SK-N-SH (cell line): Measurements from ENCODE around the gene ADAMTSL1.

ENCODE experiments used
- CHD2 ChIP-seq: fragments of 150-350 bp; IDR thresholded peaks from 2 replicates; pipeline ENCODE4 v1.6.1; 2018; ENCODE audit warnings: low read length; ENCODE audit not compliant: partially characterized antibody
- JUND ChIP-seq: IDR thresholded peaks from 2 replicates; pipeline ENCODE4 v1.4.0; 2012
- POLR2AphosphoS5 ChIP-seq: IDR thresholded peaks from 2 replicates; pipeline ENCODE4 v1.6.1; 2012; ENCODE audit warnings: low read depth, low read length
- RAD21 ChIP-seq: IDR thresholded peaks from 2 replicates; pipeline ENCODE4 v1.6.1; 2012; ENCODE audit warnings: mild to moderate bottlenecking, low read length
- RCOR1 ChIP-seq: fragments of 150-350 bp; IDR thresholded peaks from 2 replicates; pipeline ENCODE4 v1.6.1; 2017; ENCODE audit warnings: antibody characterized with exemption, low read length
- TF ChIP-seq, protein P1 (sequence below): IDR thresholded peaks from 2 replicates; pipeline ENCODE4 v1.4.0; 2012; ENCODE audit warnings: low read depth
- TF ChIP-seq, protein P2 (sequence below): fragments of 200-600 bp; sonication (generic); IDR thresholded peaks from 2 replicates; pipeline ENCODE4 v1.6.1; 2017; ENCODE audit warnings: antibody characterized with exemption, mild to moderate bottlenecking, moderate library complexity
- TF ChIP-seq, protein P3 (sequence below): IDR thresholded peaks from 2 replicates; pipeline ENCODE4 v1.4.0; 2012; ENCODE audit warnings: low read depth, borderline replicate concordance
- TF ChIP-seq, protein P4 (sequence below): IDR thresholded peaks from 2 replicates; pipeline ENCODE4 v1.6.1; 2012; ENCODE audit warnings: mild to moderate bottlenecking, low read depth, low read length, moderate library complexity

DNA sequence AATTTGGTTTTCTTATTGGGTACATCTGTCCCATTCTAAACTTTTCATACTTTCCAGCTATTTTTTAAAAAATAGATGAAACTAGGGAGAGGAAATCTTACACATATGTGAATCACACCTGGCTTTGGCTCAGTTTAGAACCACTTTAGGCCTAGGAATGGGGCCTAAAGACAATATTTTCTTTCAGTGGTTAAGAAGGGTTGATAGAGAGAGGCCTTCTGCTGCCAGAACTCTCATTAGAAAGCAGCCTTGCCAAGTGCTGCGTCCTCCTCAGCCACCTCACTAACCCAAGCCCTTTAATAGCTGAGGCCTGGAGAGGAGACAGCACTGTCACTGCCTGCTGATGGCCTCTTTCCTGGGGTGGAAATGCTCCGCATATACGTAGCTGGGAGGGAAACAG lies 391.6 kb downstream of the ADAMTSL1 start:
- TF ChIP-seq, protein P1, sequence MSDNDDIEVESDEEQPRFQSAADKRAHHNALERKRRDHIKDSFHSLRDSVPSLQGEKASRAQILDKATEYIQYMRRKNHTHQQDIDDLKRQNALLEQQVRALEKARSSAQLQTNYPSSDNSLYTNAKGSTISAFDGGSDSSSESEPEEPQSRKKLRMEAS, result no peak
- TF ChIP-seq, protein P2, sequence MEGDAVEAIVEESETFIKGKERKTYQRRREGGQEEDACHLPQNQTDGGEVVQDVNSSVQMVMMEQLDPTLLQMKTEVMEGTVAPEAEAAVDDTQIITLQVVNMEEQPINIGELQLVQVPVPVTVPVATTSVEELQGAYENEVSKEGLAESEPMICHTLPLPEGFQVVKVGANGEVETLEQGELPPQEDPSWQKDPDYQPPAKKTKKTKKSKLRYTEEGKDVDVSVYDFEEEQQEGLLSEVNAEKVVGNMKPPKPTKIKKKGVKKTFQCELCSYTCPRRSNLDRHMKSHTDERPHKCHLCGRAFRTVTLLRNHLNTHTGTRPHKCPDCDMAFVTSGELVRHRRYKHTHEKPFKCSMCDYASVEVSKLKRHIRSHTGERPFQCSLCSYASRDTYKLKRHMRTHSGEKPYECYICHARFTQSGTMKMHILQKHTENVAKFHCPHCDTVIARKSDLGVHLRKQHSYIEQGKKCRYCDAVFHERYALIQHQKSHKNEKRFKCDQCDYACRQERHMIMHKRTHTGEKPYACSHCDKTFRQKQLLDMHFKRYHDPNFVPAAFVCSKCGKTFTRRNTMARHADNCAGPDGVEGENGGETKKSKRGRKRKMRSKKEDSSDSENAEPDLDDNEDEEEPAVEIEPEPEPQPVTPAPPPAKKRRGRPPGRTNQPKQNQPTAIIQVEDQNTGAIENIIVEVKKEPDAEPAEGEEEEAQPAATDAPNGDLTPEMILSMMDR, result no peak
- TF ChIP-seq, protein P3, sequence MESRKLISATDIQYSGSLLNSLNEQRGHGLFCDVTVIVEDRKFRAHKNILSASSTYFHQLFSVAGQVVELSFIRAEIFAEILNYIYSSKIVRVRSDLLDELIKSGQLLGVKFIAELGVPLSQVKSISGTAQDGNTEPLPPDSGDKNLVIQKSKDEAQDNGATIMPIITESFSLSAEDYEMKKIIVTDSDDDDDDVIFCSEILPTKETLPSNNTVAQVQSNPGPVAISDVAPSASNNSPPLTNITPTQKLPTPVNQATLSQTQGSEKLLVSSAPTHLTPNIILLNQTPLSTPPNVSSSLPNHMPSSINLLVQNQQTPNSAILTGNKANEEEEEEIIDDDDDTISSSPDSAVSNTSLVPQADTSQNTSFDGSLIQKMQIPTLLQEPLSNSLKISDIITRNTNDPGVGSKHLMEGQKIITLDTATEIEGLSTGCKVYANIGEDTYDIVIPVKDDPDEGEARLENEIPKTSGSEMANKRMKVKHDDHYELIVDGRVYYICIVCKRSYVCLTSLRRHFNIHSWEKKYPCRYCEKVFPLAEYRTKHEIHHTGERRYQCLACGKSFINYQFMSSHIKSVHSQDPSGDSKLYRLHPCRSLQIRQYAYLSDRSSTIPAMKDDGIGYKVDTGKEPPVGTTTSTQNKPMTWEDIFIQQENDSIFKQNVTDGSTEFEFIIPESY, result no peak
- no peak for TF ChIP-seq POLR2AphosphoS5
- TF ChIP-seq, protein P4, sequence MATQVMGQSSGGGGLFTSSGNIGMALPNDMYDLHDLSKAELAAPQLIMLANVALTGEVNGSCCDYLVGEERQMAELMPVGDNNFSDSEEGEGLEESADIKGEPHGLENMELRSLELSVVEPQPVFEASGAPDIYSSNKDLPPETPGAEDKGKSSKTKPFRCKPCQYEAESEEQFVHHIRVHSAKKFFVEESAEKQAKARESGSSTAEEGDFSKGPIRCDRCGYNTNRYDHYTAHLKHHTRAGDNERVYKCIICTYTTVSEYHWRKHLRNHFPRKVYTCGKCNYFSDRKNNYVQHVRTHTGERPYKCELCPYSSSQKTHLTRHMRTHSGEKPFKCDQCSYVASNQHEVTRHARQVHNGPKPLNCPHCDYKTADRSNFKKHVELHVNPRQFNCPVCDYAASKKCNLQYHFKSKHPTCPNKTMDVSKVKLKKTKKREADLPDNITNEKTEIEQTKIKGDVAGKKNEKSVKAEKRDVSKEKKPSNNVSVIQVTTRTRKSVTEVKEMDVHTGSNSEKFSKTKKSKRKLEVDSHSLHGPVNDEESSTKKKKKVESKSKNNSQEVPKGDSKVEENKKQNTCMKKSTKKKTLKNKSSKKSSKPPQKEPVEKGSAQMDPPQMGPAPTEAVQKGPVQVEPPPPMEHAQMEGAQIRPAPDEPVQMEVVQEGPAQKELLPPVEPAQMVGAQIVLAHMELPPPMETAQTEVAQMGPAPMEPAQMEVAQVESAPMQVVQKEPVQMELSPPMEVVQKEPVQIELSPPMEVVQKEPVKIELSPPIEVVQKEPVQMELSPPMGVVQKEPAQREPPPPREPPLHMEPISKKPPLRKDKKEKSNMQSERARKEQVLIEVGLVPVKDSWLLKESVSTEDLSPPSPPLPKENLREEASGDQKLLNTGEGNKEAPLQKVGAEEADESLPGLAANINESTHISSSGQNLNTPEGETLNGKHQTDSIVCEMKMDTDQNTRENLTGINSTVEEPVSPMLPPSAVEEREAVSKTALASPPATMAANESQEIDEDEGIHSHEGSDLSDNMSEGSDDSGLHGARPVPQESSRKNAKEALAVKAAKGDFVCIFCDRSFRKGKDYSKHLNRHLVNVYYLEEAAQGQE, result no peak
- no peak for TF ChIP-seq RAD21
- no peak for TF ChIP-seq JUND
- TF ChIP-seq RCOR1, result no peak
- no peak for TF ChIP-seq CHD2
